Stimulated activated effector memory CD8-positive, alpha-beta T cell treated with anti-CD3 and anti-CD28 coated beads, Interleukin-12 subunit alpha, Interleukin-12 subunit beta, amount 100 ng/mL, for 72 hours (primary cell): ENCODE results near the gene CERS5.
A peak's percentile ranks its signal among the peaks of the same experiment; 100 is the strongest.
"Not testable (repeated sequence)": the region's sequence is repeated elsewhere in the genome, so short reads cannot be mapped to it uniquely, and the experiment has no call there.

ENCODE experiments used
- ATAC-seq: fragments of 150-1000 bp; cut with Tn5 transposase; 2 replicates; pipeline ENCODE4 v1.10.0; 2021
- DNase-seq, 2 donors: peaks; one replicate each; pipeline ENCODE4 v3.0.0; 2021 to 2022; ENCODE audit warnings: low spot score in 2 of 2
- H3K27ac Mint-ChIP-seq: one replicate; pipeline ENCODE4 v1.8.0; 2022; ENCODE audit warnings: mild to moderate bottlenecking, mixed read lengths
- H3K36me3 Mint-ChIP-seq: one replicate; pipeline ENCODE4 v1.8.0; 2022; ENCODE audit warnings: mild to moderate bottlenecking, mixed read lengths
- H3K4me1 Mint-ChIP-seq: one replicate; pipeline ENCODE4 v1.8.0; 2022; ENCODE audit warnings: mixed read lengths
- H3K4me3 Mint-ChIP-seq: one replicate; pipeline ENCODE4 v1.8.0; 2022; ENCODE audit warnings: mild to moderate bottlenecking, mixed read lengths
- H3K9me3 Mint-ChIP-seq: one replicate; pipeline ENCODE4 v1.8.0; 2022; ENCODE audit warnings: mixed read lengths

Gene CERS5

DNA sequence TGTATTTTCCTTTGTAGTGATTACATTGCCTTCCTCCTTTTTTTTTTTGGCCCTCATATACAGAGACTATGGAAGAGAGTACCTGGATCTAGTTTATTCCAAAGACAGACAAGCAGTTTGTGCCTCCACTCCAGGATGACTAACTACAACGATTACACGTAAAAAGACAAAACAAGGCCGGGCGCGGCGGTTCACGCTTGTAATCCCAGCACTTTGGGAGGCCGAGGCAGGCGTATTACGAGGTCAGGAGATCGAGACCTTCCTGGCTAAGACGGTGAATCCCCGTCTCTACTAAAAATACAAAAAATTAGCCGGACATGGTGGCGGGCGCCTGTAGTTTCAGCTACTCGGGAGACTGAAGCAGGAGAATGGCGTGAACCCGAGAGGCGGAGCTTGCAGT lies 2.2 kb downstream of the CERS5 start:
- peaks cover 28% of the 10 kb centered on the region for H3K4me1 Mint-ChIP-seq
- DNase-seq, result no peak
- no peaks in the 10 kb centered on the region for H3K9me3 Mint-ChIP-seq
- peak overlapping the region; percentile 88 for H3K4me3 Mint-ChIP-seq
- ATAC-seq, result no peak
- peaks cover 21% of the 10 kb centered on the region for H3K36me3 Mint-ChIP-seq
- H3K27ac Mint-ChIP-seq, result peak overlapping the region; percentile 14

DNA sequence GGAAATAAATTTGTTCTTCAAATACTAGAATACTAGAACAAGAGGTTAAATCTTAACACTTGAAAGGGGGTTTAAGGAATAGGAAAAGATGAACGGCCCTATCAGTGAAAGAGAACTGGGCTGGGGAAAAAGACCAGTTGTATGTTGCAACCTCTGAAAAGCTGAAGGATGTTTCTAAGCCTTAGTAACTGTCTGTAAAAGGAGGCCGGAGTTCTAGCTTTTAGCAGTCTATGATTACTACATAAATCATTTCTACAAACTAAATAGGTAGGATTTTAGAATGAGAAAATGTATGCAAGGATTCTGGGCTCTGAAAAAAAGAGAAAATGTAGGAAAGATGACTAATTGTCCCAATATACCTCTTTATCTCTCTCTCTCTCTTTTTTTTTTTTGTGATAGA lies 4.9 kb downstream of the CERS5 start:
- ATAC-seq (no peak), DNase-seq (no peak)
- H3K9me3 Mint-ChIP-seq, result no peaks in the 10 kb centered on the region
- H3K27ac Mint-ChIP-seq, result no peak overlapping the region
- H3K4me3 Mint-ChIP-seq, result no peak overlapping the region
- H3K36me3 Mint-ChIP-seq, result peaks cover 35% of the 10 kb centered on the region
- peaks cover 35% of the 10 kb centered on the region for H3K4me1 Mint-ChIP-seq

GRCh38 chr12:50160643-50161042 lies 6.5 kb downstream of the CERS5 start:
- Mint-ChIP-seq H3K27ac (peak overlapping the region; percentile 40), H3K4me1 (peaks cover 33% of the 10 kb centered on the region), H3K9me3 (no peaks in the 10 kb centered on the region), H3K36me3 (peaks cover 26% of the 10 kb centered on the region), H3K4me3 (no peak overlapping the region)
- ATAC-seq (no peak), DNase-seq (no peak)

DNA sequence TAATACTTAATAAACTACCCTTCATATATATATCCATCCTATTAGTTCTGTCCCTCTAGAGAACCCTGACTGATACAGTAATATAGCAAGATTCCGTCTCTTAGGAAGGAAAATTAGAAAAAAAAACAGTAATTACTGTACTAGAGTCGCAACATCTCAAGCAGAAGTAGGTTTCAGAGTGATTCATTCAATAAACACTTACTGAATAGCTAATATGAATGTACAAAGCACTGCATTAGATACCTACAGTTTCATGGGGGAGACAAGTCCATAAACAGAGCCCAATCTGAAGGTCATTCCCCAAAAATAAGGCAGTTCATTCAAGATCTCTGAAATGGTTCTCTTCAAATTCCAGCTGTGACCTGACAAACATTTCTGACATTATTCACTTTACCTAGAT lies 9.9 kb downstream of the CERS5 start:
- H3K9me3 Mint-ChIP-seq, result no peaks in the 10 kb centered on the region
- no peak overlapping the region for H3K4me3 Mint-ChIP-seq
- DNase-seq, result no peak
- peak overlapping the region; percentile 85 for H3K27ac Mint-ChIP-seq
- H3K4me1 Mint-ChIP-seq, result peaks cover 27% of the 10 kb centered on the region
- H3K36me3 Mint-ChIP-seq, result peaks cover 37% of the 10 kb centered on the region
- ATAC-seq, result peak; percentile 73

DNA sequence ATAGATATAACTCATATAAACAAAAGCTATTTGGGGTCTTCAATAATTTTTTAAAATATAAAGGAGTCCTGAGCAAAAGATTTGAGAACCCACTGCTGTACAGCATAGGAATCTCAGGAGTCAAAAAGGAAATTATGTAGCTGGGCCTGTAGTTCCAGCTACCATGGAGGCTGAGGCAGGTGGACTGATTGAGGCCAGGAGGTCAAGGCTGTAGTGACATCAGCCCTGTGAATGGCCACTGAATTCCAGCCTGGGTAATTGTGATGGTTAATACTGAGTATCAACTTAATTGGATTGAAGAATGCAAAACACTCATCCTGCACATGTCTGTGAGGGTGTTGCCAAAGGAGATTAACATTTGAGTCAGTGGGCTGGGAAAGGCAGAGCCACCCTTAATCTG lies 10.5 kb downstream of the CERS5 start:
- DNase-seq, result no peak

DNA sequence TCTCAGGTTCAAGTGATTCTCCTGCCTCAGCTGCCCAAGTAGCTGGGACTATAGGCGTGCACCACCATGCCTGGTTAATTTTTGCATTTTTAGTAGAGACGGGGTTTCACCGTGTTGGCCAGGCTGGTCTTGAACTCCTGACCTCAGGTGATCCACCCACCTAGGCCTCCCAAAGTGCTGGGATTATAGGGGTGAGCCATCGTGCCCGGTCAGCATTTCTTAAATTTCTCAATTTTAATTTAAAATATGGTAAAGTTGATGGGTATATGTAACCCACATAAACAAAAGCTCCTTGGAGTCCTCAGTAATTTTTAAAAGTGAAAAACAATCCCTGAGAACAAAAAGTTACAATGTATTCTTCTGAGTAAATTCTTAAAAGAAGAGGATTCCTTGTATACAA lies 12.2 kb downstream of the CERS5 start:
- not testable (repeated sequence) for ATAC-seq, DNase-seq, H3K4me3 Mint-ChIP-seq, H3K9me3 Mint-ChIP-seq, H3K27ac Mint-ChIP-seq
- Mint-ChIP-seq H3K36me3 (peaks cover 37% of the 10 kb centered on the region), H3K4me1 (peaks cover 37% of the 10 kb centered on the region)

More for the DNA sequence above, 10.5 kb downstream of the CERS5 start:
- H3K4me3 Mint-ChIP-seq, result no peak overlapping the region
- peaks cover 37% of the 10 kb centered on the region for H3K36me3 Mint-ChIP-seq
- H3K9me3 Mint-ChIP-seq, result no peaks in the 10 kb centered on the region
- H3K4me1 Mint-ChIP-seq, result peaks cover 27% of the 10 kb centered on the region
- peak overlapping the region; percentile 85 for H3K27ac Mint-ChIP-seq
- ATAC-seq, result no peak

- H3K36me3 Mint-ChIP-seq, result peaks cover 28% of the 10 kb centered on the region
- H3K27ac Mint-ChIP-seq, result peak overlapping the region; percentile 55
- no peaks in the 10 kb centered on the region for H3K9me3 Mint-ChIP-seq
- DNase-seq, result no peak
- no peak overlapping the region for H3K4me3 Mint-ChIP-seq
- ATAC-seq, result no peak
- H3K4me1 Mint-ChIP-seq, result peaks cover 24% of the 10 kb centered on the region
Measured at GRCh38 chr12:50151047-50151687, 16.0 kb downstream of the CERS5 start.

- Mint-ChIP-seq H3K27ac (no peak overlapping the region), H3K4me3 (no peak overlapping the region), H3K4me1 (peaks cover 24% of the 10 kb centered on the region), H3K36me3 (peaks cover 28% of the 10 kb centered on the region), H3K9me3 (no peaks in the 10 kb centered on the region)
- ATAC-seq (peak; percentile 79), DNase-seq (no peak)
Measured at GRCh38 chr12:50149311-50149710, 17.9 kb downstream of the CERS5 start.

- ATAC-seq, DNase-seq, H3K27ac Mint-ChIP-seq, H3K4me3 Mint-ChIP-seq, H3K9me3 Mint-ChIP-seq: not testable (repeated sequence)
- Mint-ChIP-seq H3K36me3 (peaks cover 22% of the 10 kb centered on the region), H3K4me1 (peaks cover 24% of the 10 kb centered on the region)
Measured at GRCh38 chr12:50148011-50148410, 19.2 kb downstream of the CERS5 start.

- ATAC-seq, result no peak
Measured at GRCh38 chr12:50147281-50147680, 19.9 kb downstream of the CERS5 start.

GRCh38 chr12:50145439-50145838 lies 21.7 kb downstream of the CERS5 start:
- peaks cover 12% of the 10 kb centered on the region for H3K4me1 Mint-ChIP-seq
- H3K4me3 Mint-ChIP-seq, result no peak overlapping the region
- no peaks in the 10 kb centered on the region for H3K9me3 Mint-ChIP-seq
- DNase-seq (no peak), ATAC-seq (no peak)
- no peak overlapping the region for H3K27ac Mint-ChIP-seq
- peaks cover 41% of the 10 kb centered on the region for H3K36me3 Mint-ChIP-seq

More at GRCh38 chr12:50147281-50147680, 19.9 kb downstream of the CERS5 start:
- Mint-ChIP-seq H3K36me3 (peaks cover 23% of the 10 kb centered on the region), H3K9me3 (no peaks in the 10 kb centered on the region), H3K4me3 (no peak overlapping the region), H3K27ac (no peak overlapping the region), H3K4me1 (peaks cover 24% of the 10 kb centered on the region)
- no peak for DNase-seq

DNA sequence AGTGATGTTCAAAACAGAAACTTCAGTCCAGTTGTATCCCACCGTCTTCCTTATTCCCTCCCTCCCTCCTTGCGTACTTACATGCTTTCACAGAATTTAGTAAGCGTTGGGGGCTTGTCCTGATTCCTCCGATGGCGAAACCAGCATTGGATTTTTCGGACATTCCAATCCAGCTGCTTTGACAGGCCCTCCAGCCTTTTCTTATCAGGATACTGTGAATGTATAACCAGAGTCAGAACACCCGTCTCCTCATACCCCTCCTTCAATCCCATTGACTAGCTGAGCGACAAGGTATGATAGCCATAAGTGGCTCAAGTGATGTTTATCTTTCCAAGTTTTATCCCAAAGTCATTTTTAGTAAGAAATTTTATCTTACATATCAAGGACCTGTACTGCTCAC lies 24.2 kb downstream of the CERS5 start:
- DNase-seq, result no peak
- peaks cover 59% of the 10 kb centered on the region for H3K36me3 Mint-ChIP-seq
- no peaks in the 10 kb centered on the region for H3K4me1 Mint-ChIP-seq
- H3K9me3 Mint-ChIP-seq, result no peaks in the 10 kb centered on the region
- no peak overlapping the region for H3K4me3 Mint-ChIP-seq
- ATAC-seq, result no peak
- no peak overlapping the region for H3K27ac Mint-ChIP-seq

DNA sequence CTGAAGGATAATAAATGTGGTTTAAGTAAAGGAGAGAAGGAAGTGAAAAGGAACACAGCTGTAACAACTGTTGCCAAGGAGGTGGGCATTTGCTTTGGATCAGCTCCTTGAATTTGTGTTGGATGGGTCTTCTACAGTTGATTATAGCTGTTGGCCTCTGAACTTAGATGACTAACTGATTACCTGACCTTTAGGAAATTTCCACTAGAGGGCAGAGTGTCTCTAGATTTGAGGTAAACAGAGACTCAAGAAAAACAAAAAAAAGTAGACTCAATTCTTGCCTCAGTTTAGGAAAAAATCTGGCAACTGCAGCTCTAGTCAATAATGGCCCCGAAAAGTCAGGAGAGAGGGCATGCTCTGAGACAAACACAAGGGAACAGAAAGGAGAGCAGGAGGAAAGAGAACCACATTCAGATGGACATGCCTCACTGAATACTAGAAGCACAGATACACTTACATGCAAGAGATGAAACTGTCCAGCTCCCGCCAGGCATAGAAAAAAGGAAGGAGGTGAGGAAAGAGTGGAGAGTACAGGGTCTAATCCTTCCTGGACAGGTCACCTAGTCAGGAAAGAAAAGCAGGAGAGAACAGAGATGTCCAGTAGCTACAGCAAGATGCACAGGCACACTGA lies 34.5 kb downstream of the CERS5 start:
- no peaks in the 10 kb centered on the region for H3K9me3 Mint-ChIP-seq
- H3K27ac Mint-ChIP-seq, result peak overlapping the region; percentile 60
- peaks cover 7% of the 10 kb centered on the region for H3K4me1 Mint-ChIP-seq
- peaks cover 100% of the 10 kb centered on the region for H3K36me3 Mint-ChIP-seq
- H3K4me3 Mint-ChIP-seq, result no peak overlapping the region
- DNase-seq (no peak), ATAC-seq (peak; percentile 65)

- DNase-seq (no peak), ATAC-seq (no peak)
- H3K36me3 Mint-ChIP-seq, result peaks cover 97% of the 10 kb centered on the region
- H3K9me3 Mint-ChIP-seq, result no peaks in the 10 kb centered on the region
- H3K4me3 Mint-ChIP-seq, result no peak overlapping the region
- peaks cover 25% of the 10 kb centered on the region for H3K4me1 Mint-ChIP-seq
- peak overlapping the region; percentile 38 for H3K27ac Mint-ChIP-seq
Measured at GRCh38 chr12:50129290-50129689, 37.9 kb downstream of the CERS5 start.

- H3K27ac Mint-ChIP-seq, result peak overlapping the region; percentile 81
- H3K36me3 Mint-ChIP-seq, result peaks cover 97% of the 10 kb centered on the region
- no peak overlapping the region for H3K4me3 Mint-ChIP-seq
- ATAC-seq (no peak), DNase-seq (no peak)
- H3K4me1 Mint-ChIP-seq, result peaks cover 22% of the 10 kb centered on the region
- no peaks in the 10 kb centered on the region for H3K9me3 Mint-ChIP-seq
Measured at GRCh38 chr12:50127546-50127945, 39.6 kb downstream of the CERS5 start.

- Mint-ChIP-seq H3K4me1 (peaks cover 33% of the 10 kb centered on the region), H3K4me3 (no peak overlapping the region), H3K27ac (peak overlapping the region; percentile 44), H3K36me3 (peaks cover 92% of the 10 kb centered on the region), H3K9me3 (no peaks in the 10 kb centered on the region)
- ATAC-seq (no peak), DNase-seq (no peak)
Measured at GRCh38 chr12:50123203-50123602, 44.0 kb downstream of the CERS5 start.
